Panc1 (cell line): ENCODE measurements around the gene MTREX. TPM values are rescaled to one million over a fixed set of nuclear protein-coding genes. Genes with fewer than 3 reads are reported as not detected.

Experiments used
- ATAC-seq: fragments of 200-7000 bp; cut with Tn5 transposase; 2 replicates; pipeline ENCODE4 v1.9.1; 2020; ENCODE audit warnings: mild to moderate bottlenecking, moderate library complexity
- BruUV-seq: library from RNA; stranded (reverse); fragments of 400-500 nt; replicated peaks from 2 replicates; lab custom pipeline; 2021; lab: Mats Ljungman, UMichigan
- CTCF ChIA-PET: fragments of 300-600 bp; sonication (Branson Sonifier 250); formaldehyde crosslinking; loops from one replicate; lab custom pipeline; 2022; ENCODE audit warnings: antibody characterized with exemption; lab: Charles Lee
- POLR2A ChIA-PET: fragments of 300-600 bp; sonication (Branson Sonifier 250); formaldehyde crosslinking; loops from one replicate; lab custom pipeline; 2022; ENCODE audit warnings: antibody characterized with exemption; lab: Charles Lee
- DNase-seq: peaks from one replicate; pipeline ENCODE4 v3.0.0-alpha.2; 2010; ENCODE audit warnings: low read depth, low spot score
- H3K27ac ChIP-seq: 2 replicates; pipeline ENCODE4 v1.5.1; 2011; ENCODE audit warnings: mild to moderate bottlenecking, low read length, inconsistent platforms
- H3K27me3 ChIP-seq: fragments of 200-500 bp; sonication (Bioruptor generic); 2 replicates; pipeline ENCODE4 v1.6.0; 2014; ENCODE audit warnings: low read length, inconsistent platforms; ENCODE audit not compliant: control insufficient read depth, insufficient read depth
- H3K36me3 ChIP-seq: fragments of 200-500 bp; sonication (Bioruptor generic); 2 replicates; pipeline ENCODE4 v1.5.1; 2014; ENCODE audit warnings: inconsistent platforms, mild to moderate bottlenecking, low read length, moderate library complexity; ENCODE audit not compliant: control insufficient read depth, insufficient read depth
- H3K4me1 ChIP-seq: 2 replicates; pipeline ENCODE4 v1.5.1; 2011; ENCODE audit warnings: inconsistent platforms, mild to moderate bottlenecking, low read length, moderate library complexity; ENCODE audit not compliant: control insufficient read depth, insufficient read depth
- H3K4me3 ChIP-seq, 2 experiments: 2 replicates each; pipeline ENCODE4 v1.5.1; 2011 to 2012; ENCODE audit warnings: low read depth in 2 of 2, low read length in 2 of 2, mild to moderate bottlenecking in 2 of 2, inconsistent platforms in 1 of 2, moderate library complexity in 1 of 2
- H3K9me3 ChIP-seq: fragments of 200-500 bp; sonication (Bioruptor generic); 2 replicates; pipeline ENCODE4 v1.5.1; 2014; ENCODE audit warnings: low read depth, mild to moderate bottlenecking, inconsistent platforms, low read length, moderate library complexity; ENCODE audit not compliant: control insufficient read depth, insufficient read depth
- POLR2AphosphoS5 ChIP-seq: IDR thresholded peaks from 2 replicates; pipeline ENCODE4 v1.6.1; 2012; ENCODE audit warnings: mild to moderate bottlenecking, low read depth, low read length, moderate library complexity
- SIN3A ChIP-seq: IDR thresholded peaks from 2 replicates; pipeline ENCODE4 v1.6.1; 2012; ENCODE audit warnings: low read depth, mild to moderate bottlenecking, low read length, moderate library complexity, borderline replicate concordance; ENCODE audit not compliant: insufficient read depth
- TCF7L2 ChIP-seq: IDR thresholded peaks from 2 replicates; pipeline ENCODE4 v1.6.1; 2011; ENCODE audit warnings: mild to moderate bottlenecking, low read depth, low read length, inconsistent platforms
- in situ Hi-C: cut with HindIII; loops from 2 replicates; pipeline ENCODE4 v1.10.0; 2016; ENCODE audit warnings: low sequenced_read_pairs, low pct_unique_long_range_greater_than_20kb
- intact Hi-C: fragments of 100-400 bp; cut with micrococcal nuclease; formaldehyde crosslinking; loops from one replicate; pipeline ENCODE4 v1.10.0; 2022; ENCODE audit not compliant: unreplicated experiment
- total RNA-seq: library from RNA; stranded (reverse); gene quantifications from one replicate; pipeline ENCODE4 v1.2.1, GENCODE V29; 2021; ENCODE audit not compliant: unreplicated experiment
- TF ChIP-seq, protein P1 (sequence below): fragments of 450-650 bp; IDR thresholded peaks from 2 replicates; pipeline ENCODE4 v1.5.1; 2017; ENCODE audit warnings: mild to moderate bottlenecking
- TF ChIP-seq, protein P2 (sequence below), 2 experiments: IDR thresholded peaks; 2 replicates each; pipeline ENCODE4 v1.6.1; 2011 to 2012; ENCODE audit warnings: low read depth in 2 of 2, control low read depth in 1 of 2, low read length in 1 of 2, mild to moderate bottlenecking in 1 of 2, moderate library complexity in 1 of 2; ENCODE audit not compliant: insufficient read depth in 1 of 2

The MTREX gene
- total RNA-seq, 1 experiment from 2014 or later, result 97.0 TPM

DNA sequence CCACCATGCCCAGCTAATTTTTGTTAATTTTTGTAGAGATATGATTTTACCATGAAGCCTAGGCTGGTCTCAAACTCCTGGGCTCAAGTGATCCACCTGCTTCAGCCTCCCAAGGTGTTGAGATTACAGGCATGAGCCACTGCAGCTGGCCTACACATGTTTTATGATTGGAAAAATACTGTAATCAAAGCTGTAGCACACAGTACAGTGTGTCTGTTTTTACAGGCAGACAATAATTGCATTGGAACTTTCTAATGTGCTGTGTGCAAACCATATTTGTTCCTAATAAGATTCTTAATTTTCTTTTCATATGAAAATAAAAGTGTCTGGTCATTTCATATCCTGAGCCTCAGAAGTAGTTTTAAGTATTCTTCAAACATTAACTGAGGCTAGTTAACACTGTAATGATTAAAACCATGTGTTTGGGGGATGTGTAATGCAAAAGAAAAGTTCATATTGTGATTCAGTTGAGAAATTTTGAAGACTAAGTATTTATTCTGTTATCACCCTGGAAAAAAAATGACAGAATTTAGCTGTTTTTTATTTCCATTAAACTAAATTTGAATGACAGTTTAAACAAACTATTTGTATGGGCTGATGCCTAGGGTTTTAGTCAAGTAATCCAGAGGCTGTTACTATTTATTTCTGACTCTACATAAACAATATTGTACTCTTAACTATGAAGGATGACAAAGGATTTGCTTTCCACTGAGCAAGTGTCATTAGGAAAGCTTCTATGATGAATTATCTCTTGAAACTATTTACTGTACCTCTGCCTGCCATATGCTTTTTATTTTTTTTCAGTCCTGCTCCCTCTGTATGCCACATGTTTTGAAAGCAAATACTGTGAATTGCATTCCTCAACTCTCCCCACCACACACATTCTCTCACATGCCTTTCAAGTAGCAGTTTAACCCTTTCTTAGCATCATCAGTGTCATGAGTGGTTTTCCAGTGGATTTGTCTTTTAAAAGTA is 111.5 kb downstream of the MTREX start:
- Histone ChIP-seq H3K27me3 (no peaks in the 10 kb centered on the region), H3K27ac (no peak overlapping the region), H3K9me3 (no peaks in the 10 kb centered on the region), H3K4me3 (no peak overlapping the region), H3K4me1 (no peaks in the 10 kb centered on the region), H3K36me3 (peaks cover 19% of the 10 kb centered on the region)
- TF ChIP-seq TCF7L2, result no peak
- TF ChIP-seq, protein P1, sequence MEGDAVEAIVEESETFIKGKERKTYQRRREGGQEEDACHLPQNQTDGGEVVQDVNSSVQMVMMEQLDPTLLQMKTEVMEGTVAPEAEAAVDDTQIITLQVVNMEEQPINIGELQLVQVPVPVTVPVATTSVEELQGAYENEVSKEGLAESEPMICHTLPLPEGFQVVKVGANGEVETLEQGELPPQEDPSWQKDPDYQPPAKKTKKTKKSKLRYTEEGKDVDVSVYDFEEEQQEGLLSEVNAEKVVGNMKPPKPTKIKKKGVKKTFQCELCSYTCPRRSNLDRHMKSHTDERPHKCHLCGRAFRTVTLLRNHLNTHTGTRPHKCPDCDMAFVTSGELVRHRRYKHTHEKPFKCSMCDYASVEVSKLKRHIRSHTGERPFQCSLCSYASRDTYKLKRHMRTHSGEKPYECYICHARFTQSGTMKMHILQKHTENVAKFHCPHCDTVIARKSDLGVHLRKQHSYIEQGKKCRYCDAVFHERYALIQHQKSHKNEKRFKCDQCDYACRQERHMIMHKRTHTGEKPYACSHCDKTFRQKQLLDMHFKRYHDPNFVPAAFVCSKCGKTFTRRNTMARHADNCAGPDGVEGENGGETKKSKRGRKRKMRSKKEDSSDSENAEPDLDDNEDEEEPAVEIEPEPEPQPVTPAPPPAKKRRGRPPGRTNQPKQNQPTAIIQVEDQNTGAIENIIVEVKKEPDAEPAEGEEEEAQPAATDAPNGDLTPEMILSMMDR, result no peak
- no peak for TF ChIP-seq SIN3A
- TF ChIP-seq, protein P2, sequence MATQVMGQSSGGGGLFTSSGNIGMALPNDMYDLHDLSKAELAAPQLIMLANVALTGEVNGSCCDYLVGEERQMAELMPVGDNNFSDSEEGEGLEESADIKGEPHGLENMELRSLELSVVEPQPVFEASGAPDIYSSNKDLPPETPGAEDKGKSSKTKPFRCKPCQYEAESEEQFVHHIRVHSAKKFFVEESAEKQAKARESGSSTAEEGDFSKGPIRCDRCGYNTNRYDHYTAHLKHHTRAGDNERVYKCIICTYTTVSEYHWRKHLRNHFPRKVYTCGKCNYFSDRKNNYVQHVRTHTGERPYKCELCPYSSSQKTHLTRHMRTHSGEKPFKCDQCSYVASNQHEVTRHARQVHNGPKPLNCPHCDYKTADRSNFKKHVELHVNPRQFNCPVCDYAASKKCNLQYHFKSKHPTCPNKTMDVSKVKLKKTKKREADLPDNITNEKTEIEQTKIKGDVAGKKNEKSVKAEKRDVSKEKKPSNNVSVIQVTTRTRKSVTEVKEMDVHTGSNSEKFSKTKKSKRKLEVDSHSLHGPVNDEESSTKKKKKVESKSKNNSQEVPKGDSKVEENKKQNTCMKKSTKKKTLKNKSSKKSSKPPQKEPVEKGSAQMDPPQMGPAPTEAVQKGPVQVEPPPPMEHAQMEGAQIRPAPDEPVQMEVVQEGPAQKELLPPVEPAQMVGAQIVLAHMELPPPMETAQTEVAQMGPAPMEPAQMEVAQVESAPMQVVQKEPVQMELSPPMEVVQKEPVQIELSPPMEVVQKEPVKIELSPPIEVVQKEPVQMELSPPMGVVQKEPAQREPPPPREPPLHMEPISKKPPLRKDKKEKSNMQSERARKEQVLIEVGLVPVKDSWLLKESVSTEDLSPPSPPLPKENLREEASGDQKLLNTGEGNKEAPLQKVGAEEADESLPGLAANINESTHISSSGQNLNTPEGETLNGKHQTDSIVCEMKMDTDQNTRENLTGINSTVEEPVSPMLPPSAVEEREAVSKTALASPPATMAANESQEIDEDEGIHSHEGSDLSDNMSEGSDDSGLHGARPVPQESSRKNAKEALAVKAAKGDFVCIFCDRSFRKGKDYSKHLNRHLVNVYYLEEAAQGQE (IDR thresholded peaks at IDR 0.05; ENCODE audit: insufficient read depth in 1 of 2, low read depth in 2 of 2, low read length in 1 of 2), result no peak
- TF ChIP-seq POLR2AphosphoS5, result no peak
- in situ Hi-C loops, result no loop called here
- POLR2A ChIA-PET, result no interaction called here
- BruUV-seq, result no TSS peak
- no peak for ATAC-seq
- CTCF ChIA-PET, result no interaction called here
- intact Hi-C loops, result no loop called here
- no peak for DNase-seq

DNA sequence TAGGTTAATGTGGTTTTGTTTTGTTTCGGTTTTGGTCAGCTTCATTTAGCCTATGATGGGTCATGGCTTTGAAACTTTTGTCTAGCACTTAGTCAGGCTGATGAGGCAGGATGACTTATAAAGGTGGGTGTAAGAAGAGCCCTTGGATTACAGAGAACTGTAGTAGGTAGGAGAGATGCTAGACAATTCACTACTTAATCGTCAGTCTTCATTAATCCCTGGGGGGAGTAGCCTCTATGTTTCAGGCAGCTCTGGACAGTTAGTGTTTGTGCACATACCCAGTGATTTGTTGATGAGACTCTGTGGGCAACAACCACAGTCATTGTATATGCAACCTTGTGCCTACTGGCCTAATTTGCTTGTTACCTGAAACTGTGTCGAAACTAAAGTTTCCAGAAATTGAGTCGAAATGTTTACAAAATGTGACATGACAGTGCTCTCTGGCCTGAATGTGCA is 113.3 kb downstream of the MTREX start:
- no TSS peak for BruUV-seq
- CTCF ChIA-PET, result no interaction called here
- H3K4me3 ChIP-seq, result no peak overlapping the region
- no peaks in the 10 kb centered on the region for H3K9me3 ChIP-seq
- no peaks in the 10 kb centered on the region for H3K4me1 ChIP-seq
- peaks cover 23% of the 10 kb centered on the region for H3K36me3 ChIP-seq
- in situ Hi-C loops (no loop called here), intact Hi-C loops (loop anchor here (10.0 kb wide), 1 partner anchor 114 kb away; the partner anchor contains the start of gene PLPP1)
- TF ChIP-seq, protein P2 (IDR thresholded peaks at IDR 0.05; ENCODE audit: insufficient read depth in 1 of 2, low read depth in 2 of 2, low read length in 1 of 2), result no peak
- no peak for TF ChIP-seq SIN3A
- TF ChIP-seq, protein P1, result no peak
- TF ChIP-seq TCF7L2, result no peak
- TF ChIP-seq POLR2AphosphoS5, result no peak
- no peaks in the 10 kb centered on the region for H3K27me3 ChIP-seq
- H3K27ac ChIP-seq, result no peak overlapping the region
- ATAC-seq (no peak), DNase-seq (no peak)
- POLR2A ChIA-PET, result no interaction called here
